ENCODE measurements around the gene CEP131.

Gene CEP131

DNA sequence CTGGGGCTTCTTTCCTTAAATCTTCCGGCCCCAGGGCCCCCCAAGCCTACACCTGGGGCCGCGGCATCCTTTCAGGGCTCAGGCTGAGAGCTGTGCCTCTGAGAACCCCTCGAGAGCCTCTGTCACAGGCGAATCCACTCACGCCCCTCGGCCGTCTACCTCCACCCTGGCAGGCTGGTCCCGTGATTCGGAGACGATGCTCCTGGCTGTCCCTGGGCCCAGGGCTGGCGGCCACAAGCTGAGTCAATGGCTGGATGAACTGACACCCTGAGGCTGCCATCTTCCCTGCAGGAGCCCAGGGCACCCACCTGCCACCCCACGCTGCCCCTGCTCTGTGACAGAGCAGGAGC, 11.7 kb upstream of the CEP131 start:
- Histone ChIP-seq H3K79me2 (ENCODE audit: insufficient read depth, low read length) (peaks cover 14% of the 10 kb centered on the region), H3K4me2 (ENCODE audit: low read depth, low read length, poor library complexity, severe bottlenecking) (no peak overlapping the region), H3K9me3 (ENCODE audit: insufficient read depth, low read length) (no peaks in the 10 kb centered on the region), H3K9me2 (replicated peaks; ENCODE audit: insufficient read depth, low read length) (no peaks in the 10 kb centered on the region), H4K20me1 (ENCODE audit: low read depth, low read length) (no peaks in the 10 kb centered on the region), H3K9ac (ENCODE audit: low read length) (no peak overlapping the region), H3K4me3 (ENCODE audit: insufficient read depth, low read length, poor library complexity, severe bottlenecking) (no peak overlapping the region), H2AFZ (ENCODE audit: low read depth, low read length, severe bottlenecking) (no peak overlapping the region), H3K27me3 (ENCODE audit: low read length) (no peaks in the 10 kb centered on the region), H3K36me3 (ENCODE audit: low read length) (no peaks in the 10 kb centered on the region), H3F3A (ENCODE audit: insufficient read depth) (no peaks in the 10 kb centered on the region), H3K27ac (ENCODE audit: low read depth, low read length) (no peak overlapping the region)
- TF ChIP-seq, protein P1, sequence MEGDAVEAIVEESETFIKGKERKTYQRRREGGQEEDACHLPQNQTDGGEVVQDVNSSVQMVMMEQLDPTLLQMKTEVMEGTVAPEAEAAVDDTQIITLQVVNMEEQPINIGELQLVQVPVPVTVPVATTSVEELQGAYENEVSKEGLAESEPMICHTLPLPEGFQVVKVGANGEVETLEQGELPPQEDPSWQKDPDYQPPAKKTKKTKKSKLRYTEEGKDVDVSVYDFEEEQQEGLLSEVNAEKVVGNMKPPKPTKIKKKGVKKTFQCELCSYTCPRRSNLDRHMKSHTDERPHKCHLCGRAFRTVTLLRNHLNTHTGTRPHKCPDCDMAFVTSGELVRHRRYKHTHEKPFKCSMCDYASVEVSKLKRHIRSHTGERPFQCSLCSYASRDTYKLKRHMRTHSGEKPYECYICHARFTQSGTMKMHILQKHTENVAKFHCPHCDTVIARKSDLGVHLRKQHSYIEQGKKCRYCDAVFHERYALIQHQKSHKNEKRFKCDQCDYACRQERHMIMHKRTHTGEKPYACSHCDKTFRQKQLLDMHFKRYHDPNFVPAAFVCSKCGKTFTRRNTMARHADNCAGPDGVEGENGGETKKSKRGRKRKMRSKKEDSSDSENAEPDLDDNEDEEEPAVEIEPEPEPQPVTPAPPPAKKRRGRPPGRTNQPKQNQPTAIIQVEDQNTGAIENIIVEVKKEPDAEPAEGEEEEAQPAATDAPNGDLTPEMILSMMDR (IDR thresholded peaks at IDR 0.05; ENCODE audit: insufficient read depth, low read length, poor library complexity, severe bottlenecking): no peak
- no peak for TF ChIP-seq EZH2phosphoT487 (conservative IDR thresholded peaks at IDR 0.05; ENCODE audit: low read length)

DNA sequence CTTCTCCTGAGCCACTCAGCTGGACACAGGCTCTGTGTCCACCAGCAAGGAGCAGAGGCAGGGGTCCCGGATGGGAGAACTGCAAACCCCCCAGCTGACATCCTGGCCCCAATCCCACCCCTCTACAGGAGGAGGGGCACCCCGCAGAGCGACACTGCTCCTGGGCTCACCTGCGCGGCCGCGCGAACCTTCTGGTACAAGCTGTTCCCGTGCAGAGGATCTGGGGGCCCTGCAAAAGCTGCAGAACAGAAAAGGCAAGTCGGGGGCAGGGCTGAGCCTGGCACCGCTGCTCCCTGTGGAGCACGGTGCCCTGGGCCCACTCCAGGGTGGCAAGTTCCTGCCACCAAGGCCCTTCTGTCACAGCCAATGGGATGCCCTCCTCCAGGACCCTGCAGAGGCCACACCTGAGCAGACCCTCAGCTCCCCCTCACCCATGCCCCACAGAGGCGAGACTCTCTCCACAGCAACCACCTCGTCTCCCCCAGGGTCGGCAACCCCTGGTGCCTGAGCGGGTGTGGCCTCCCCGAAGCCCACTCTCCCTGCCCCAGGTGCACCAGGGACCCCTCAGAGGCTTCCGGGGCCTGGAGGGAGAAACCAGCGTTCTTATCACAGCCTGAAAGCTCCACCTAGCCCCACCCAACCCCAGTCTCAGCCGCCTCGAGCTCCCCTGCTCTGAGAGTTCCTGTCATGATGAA, 11.2 kb upstream of the CEP131 start:
- Histone ChIP-seq H3K9me3 (ENCODE audit: insufficient read depth, low read length) (no peaks in the 10 kb centered on the region), H3K36me3 (ENCODE audit: low read length) (no peaks in the 10 kb centered on the region), H3F3A (ENCODE audit: insufficient read depth) (no peaks in the 10 kb centered on the region), H3K27me3 (ENCODE audit: low read length) (no peaks in the 10 kb centered on the region), H3K4me3 (ENCODE audit: insufficient read depth, low read length, poor library complexity, severe bottlenecking) (no peak overlapping the region), H2AFZ (ENCODE audit: low read depth, low read length, severe bottlenecking) (no peak overlapping the region), H3K9ac (ENCODE audit: low read length) (no peak overlapping the region), H4K20me1 (ENCODE audit: low read depth, low read length) (no peaks in the 10 kb centered on the region), H3K9me2 (replicated peaks; ENCODE audit: insufficient read depth, low read length) (no peaks in the 10 kb centered on the region), H3K27ac (ENCODE audit: low read depth, low read length) (no peak overlapping the region), H3K79me2 (ENCODE audit: insufficient read depth, low read length) (peaks cover 13% of the 10 kb centered on the region), H3K4me2 (ENCODE audit: low read depth, low read length, poor library complexity, severe bottlenecking) (no peak overlapping the region)
- TF ChIP-seq EZH2phosphoT487 (conservative IDR thresholded peaks at IDR 0.05; ENCODE audit: low read length): no peak
- TF ChIP-seq, protein P1 (IDR thresholded peaks at IDR 0.05; ENCODE audit: insufficient read depth, low read length, poor library complexity, severe bottlenecking): no peak

DNA sequence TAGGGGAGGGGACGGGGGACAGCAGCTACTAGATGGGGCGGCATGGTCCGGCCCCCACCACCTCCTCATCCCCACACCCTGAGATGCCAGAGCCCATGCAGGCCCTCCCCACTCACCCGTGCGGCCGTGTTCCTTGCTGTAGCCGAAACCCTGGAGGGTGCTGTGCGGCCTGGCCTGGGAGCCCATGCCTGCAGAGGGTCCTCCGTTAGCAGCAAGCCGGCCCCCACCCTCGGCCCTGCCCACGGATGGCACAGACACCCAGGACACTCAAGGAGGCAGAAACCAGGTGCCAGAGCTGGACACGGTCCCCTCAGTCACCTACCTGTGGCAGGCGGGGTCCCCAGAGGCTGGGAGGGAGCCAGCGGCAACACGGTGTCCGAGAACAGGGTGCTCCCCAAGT, 10.6 kb upstream of the CEP131 start:
- TF ChIP-seq, protein P1 (IDR thresholded peaks at IDR 0.05; ENCODE audit: insufficient read depth, low read length, poor library complexity, severe bottlenecking): no peak
- TF ChIP-seq EZH2phosphoT487 (conservative IDR thresholded peaks at IDR 0.05; ENCODE audit: low read length): no peak
- H3K79me2 ChIP-seq (ENCODE audit: insufficient read depth, low read length): peaks cover 11% of the 10 kb centered on the region

More for the DNA sequence above, 10.6 kb upstream of the CEP131 start:
- H3K9me3 ChIP-seq (ENCODE audit: insufficient read depth, low read length): no peaks in the 10 kb centered on the region
- H3K9ac ChIP-seq (ENCODE audit: low read length): no peak overlapping the region
- H3K4me3 ChIP-seq (ENCODE audit: insufficient read depth, low read length, poor library complexity, severe bottlenecking): no peak overlapping the region
- H3K36me3 ChIP-seq (ENCODE audit: low read length): no peaks in the 10 kb centered on the region
- H3F3A ChIP-seq (ENCODE audit: insufficient read depth): no peaks in the 10 kb centered on the region
- no peaks in the 10 kb centered on the region for H4K20me1 ChIP-seq (ENCODE audit: low read depth, low read length)
- no peaks in the 10 kb centered on the region for H3K9me2 ChIP-seq (replicated peaks; ENCODE audit: insufficient read depth, low read length)
- H3K4me2 ChIP-seq (ENCODE audit: low read depth, low read length, poor library complexity, severe bottlenecking): no peak overlapping the region
- no peaks in the 10 kb centered on the region for H3K27me3 ChIP-seq (ENCODE audit: low read length)
- H2AFZ ChIP-seq (ENCODE audit: low read depth, low read length, severe bottlenecking): no peak overlapping the region
- no peak overlapping the region for H3K27ac ChIP-seq (ENCODE audit: low read depth, low read length)

Measured in SU-DHL-6 (cell line).